Measurements from ENCODE around the gene LNPEP. TPM values are rescaled to one million over a fixed set of nuclear protein-coding genes. Genes with fewer than 3 reads are reported as not detected.

Gene LNPEP
- total RNA-seq, 1 experiment from 2014 or later: 37.6 TPM

Other genes with a start within 250 kb of the LNPEP start
- gene ERAP1, start 128.1 kb upstream of the LNPEP start, total RNA-seq (2014; rRNA removed; shearing (Covaris generic)): 25.6 and 31.6 TPM in 2 replicates
- gene ERAP2, start 59.6 kb upstream of the LNPEP start, total RNA-seq (2014; rRNA removed; shearing (Covaris generic)): 103 and 104 TPM in 2 replicates
- gene LIX1, start 206.5 kb downstream of the LNPEP start, total RNA-seq (2014; rRNA removed; shearing (Covaris generic)): not detected in 2 replicates
- gene RIOK2, start 247.2 kb downstream of the LNPEP start, total RNA-seq (2014; rRNA removed; shearing (Covaris generic)): 29.6 and 42.9 TPM in 2 replicates